ENCODE results near the gene SLC39A11. TPM values are rescaled to one million over a fixed set of nuclear protein-coding genes. Genes with fewer than 3 reads are reported as not detected.

SLC39A11 gene
- total and polyA plus RNA-seq, 4 donors: 9.3 to 49.3 (median 24.7) TPM

DNA sequence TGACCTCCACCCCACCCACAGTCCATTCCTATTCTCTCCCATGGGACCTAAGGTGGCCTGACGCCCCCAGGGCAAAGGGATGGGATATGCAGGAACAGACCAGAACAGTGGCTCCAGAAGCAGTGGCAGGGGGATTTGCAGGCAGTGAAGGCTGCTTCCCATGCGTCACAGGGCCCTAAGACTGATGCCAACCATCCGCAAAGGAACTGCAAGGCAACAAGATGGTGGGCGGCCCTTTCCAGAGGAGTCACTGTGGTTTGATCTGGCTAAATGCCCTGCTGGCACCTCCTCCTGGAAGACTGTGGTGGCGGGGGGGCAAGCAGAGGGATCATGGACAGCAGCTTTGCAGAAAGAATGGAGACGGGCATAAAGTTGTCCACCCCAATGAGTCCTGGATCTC is 4.4 kb upstream of the SLC39A11 start:
- H3K27me3 ChIP-seq (ENCODE audit: control insufficient read depth in 3 of 3, insufficient read depth in 3 of 3, low read length in 2 of 3): no peaks in the 10 kb centered on the region
- no peak for ATAC-seq (ENCODE audit: insufficient read depth, low FRiP score)
- TF ChIP-seq, protein P1, sequence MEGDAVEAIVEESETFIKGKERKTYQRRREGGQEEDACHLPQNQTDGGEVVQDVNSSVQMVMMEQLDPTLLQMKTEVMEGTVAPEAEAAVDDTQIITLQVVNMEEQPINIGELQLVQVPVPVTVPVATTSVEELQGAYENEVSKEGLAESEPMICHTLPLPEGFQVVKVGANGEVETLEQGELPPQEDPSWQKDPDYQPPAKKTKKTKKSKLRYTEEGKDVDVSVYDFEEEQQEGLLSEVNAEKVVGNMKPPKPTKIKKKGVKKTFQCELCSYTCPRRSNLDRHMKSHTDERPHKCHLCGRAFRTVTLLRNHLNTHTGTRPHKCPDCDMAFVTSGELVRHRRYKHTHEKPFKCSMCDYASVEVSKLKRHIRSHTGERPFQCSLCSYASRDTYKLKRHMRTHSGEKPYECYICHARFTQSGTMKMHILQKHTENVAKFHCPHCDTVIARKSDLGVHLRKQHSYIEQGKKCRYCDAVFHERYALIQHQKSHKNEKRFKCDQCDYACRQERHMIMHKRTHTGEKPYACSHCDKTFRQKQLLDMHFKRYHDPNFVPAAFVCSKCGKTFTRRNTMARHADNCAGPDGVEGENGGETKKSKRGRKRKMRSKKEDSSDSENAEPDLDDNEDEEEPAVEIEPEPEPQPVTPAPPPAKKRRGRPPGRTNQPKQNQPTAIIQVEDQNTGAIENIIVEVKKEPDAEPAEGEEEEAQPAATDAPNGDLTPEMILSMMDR (IDR thresholded peaks at IDR 0.05; ENCODE audit: control extremely low read depth, extremely low read depth): no peak
- 28 to 71% methylated on average over 6 of the region's 6 CpGs for WGBS, 2 donors
- H3K4me3 ChIP-seq: no peak overlapping the region
- no peaks in the 10 kb centered on the region for H3K36me3 ChIP-seq (ENCODE audit: control insufficient read depth in 4 of 4, insufficient read depth in 4 of 4, low read length in 4 of 4)
- H3K4me1 ChIP-seq (ENCODE audit: control insufficient read depth in 5 of 5, insufficient read depth in 5 of 5, low read length in 5 of 5): peaks cover 0 to 9% (median under 1%) of the 10 kb centered on the region in 5 donors
- H3K9ac ChIP-seq (ENCODE audit: insufficient read depth in 1 of 2, low read length in 2 of 2): no peak overlapping the region
- no peak overlapping the region for H3K27ac ChIP-seq (ENCODE audit: low read depth in 1 of 2, low read length in 1 of 2)
- H3K9me3 ChIP-seq (ENCODE audit: control insufficient read depth in 4 of 4, insufficient read depth in 3 of 4, low read length in 3 of 4): no peaks in the 10 kb centered on the region
- DNase-seq: no peak

DNA sequence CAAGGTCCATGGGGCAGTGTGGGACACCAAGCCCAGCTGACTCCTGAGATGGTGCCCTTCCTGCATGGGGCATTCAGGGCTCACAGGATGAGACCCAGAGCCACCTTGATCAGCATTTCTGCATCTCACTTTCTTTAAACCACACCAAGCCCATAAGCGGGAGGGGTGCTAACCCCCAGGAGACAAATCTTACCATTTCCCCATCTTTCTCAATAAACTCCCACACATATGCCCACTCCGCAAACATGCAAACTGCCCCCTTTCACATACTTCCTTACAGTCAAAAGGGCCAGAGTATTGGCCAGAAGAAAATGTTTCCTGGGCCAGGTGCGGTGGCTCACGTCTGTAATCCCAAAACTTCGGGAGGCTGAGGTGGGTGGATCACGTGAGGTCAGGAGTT is 3.7 kb upstream of the SLC39A11 start:
- Histone ChIP-seq H3K9me3 (ENCODE audit: control insufficient read depth in 4 of 4, insufficient read depth in 3 of 4, low read length in 3 of 4) (no peaks in the 10 kb centered on the region), H3K27me3 (ENCODE audit: control insufficient read depth in 3 of 3, insufficient read depth in 3 of 3, low read length in 2 of 3) (no peaks in the 10 kb centered on the region), H3K36me3 (ENCODE audit: control insufficient read depth in 4 of 4, insufficient read depth in 4 of 4, low read length in 4 of 4) (no peaks in the 10 kb centered on the region), H3K4me1 (ENCODE audit: control insufficient read depth in 5 of 5, insufficient read depth in 5 of 5, low read length in 5 of 5) (peaks cover 0 to 14% (median 3%) of the 10 kb centered on the region in 5 donors), H3K9ac (ENCODE audit: insufficient read depth in 1 of 2, low read length in 2 of 2) (no peak overlapping the region), H3K4me3 (no peak overlapping the region), H3K27ac (ENCODE audit: low read depth in 1 of 2, low read length in 1 of 2) (no peak overlapping the region)
- WGBS, 2 donors: 50 to 79% methylated on average over 6 of the region's 6 CpGs
- TF ChIP-seq, protein P1 (IDR thresholded peaks at IDR 0.05; ENCODE audit: control extremely low read depth, extremely low read depth): no peak
- DNase-seq (no peak), ATAC-seq (ENCODE audit: insufficient read depth, low FRiP score) (no peak)

DNA sequence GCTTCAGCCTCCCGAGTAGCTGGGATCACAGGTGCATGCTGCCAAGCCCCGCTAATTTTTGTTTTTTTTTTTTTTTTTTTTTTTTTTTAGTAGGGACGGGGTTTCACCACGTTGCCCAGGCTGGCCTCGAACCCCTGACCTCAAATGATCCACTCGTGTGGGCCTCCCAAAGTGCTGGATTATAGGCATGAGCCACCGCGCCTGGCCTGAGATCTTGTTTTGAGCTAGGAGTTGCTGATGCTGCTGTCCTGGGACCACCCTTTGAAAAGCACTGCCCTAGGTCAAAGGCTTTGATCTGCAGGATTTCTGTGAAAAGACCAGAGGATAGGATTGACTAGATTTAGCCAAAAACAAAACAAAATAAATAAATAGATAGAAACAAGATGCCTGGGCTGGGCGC is 798 bp upstream of the SLC39A11 start:
- DNase-seq (no peak), ATAC-seq (ENCODE audit: insufficient read depth, low FRiP score) (no peak)

More for the DNA sequence above, 798 bp upstream of the SLC39A11 start:
- Histone ChIP-seq H3K9me3 (ENCODE audit: control insufficient read depth in 4 of 4, insufficient read depth in 3 of 4, low read length in 3 of 4) (no peaks in the 10 kb centered on the region), H3K27ac (ENCODE audit: low read depth in 1 of 2, low read length in 1 of 2) (no peak overlapping the region), H3K9ac (ENCODE audit: insufficient read depth in 1 of 2, low read length in 2 of 2) (no peak overlapping the region), H3K4me1 (ENCODE audit: control insufficient read depth in 5 of 5, insufficient read depth in 5 of 5, low read length in 5 of 5) (peaks cover 0 to 14% (median 5%) of the 10 kb centered on the region in 5 donors), H3K27me3 (ENCODE audit: control insufficient read depth in 3 of 3, insufficient read depth in 3 of 3, low read length in 2 of 3) (no peaks in the 10 kb centered on the region), H3K36me3 (ENCODE audit: control insufficient read depth in 4 of 4, insufficient read depth in 4 of 4, low read length in 4 of 4) (peaks cover 0 to 2% (median 0%) of the 10 kb centered on the region in 4 donors), H3K4me3 (no peak overlapping the region)
- 78 to 82% methylated on average over 9 of the region's 9 CpGs for WGBS, 2 donors
- TF ChIP-seq, protein P1 (IDR thresholded peaks at IDR 0.05; ENCODE audit: control extremely low read depth, extremely low read depth): no peak

Data from lung (tissue), 12 donors.